ENCODE results near the gene TRA2A. TPM values are rescaled to one million over a fixed set of nuclear protein-coding genes. Genes with fewer than 3 reads are reported as not detected.

TRA2A gene
- total and polyA plus RNA-seq, 8 donors, result 68.1 to 312 (median 250) TPM

GRCh38 chr7:23470330-23471105 lies 61.3 kb downstream of the TRA2A start, which contains the start of gene IGF2BP3:
TSS of gene IGF2BP3 (minus strand) at chr7:23470491. CDS start at chr7:23470110, 381 bp downstream.
- ATAC-seq (no peak), DNase-seq (peak in 3 of 4 donors; percentile 38 to 96 (median 94))
- intact Hi-C loops (cut with DNase I), result no loop called here
- H3K4me3 ChIP-seq, result peak within 1 kb of the TSS in 1 of 2 donors; percentile 34
- H3K27ac ChIP-seq, result no peak within 1 kb of the TSS
- TF ChIP-seq, protein P1, sequence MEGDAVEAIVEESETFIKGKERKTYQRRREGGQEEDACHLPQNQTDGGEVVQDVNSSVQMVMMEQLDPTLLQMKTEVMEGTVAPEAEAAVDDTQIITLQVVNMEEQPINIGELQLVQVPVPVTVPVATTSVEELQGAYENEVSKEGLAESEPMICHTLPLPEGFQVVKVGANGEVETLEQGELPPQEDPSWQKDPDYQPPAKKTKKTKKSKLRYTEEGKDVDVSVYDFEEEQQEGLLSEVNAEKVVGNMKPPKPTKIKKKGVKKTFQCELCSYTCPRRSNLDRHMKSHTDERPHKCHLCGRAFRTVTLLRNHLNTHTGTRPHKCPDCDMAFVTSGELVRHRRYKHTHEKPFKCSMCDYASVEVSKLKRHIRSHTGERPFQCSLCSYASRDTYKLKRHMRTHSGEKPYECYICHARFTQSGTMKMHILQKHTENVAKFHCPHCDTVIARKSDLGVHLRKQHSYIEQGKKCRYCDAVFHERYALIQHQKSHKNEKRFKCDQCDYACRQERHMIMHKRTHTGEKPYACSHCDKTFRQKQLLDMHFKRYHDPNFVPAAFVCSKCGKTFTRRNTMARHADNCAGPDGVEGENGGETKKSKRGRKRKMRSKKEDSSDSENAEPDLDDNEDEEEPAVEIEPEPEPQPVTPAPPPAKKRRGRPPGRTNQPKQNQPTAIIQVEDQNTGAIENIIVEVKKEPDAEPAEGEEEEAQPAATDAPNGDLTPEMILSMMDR (IDR thresholded peaks at IDR 0.05), result no peak
- no peaks in the 10 kb centered on the region for H3K9me3 ChIP-seq
- H3K4me1 ChIP-seq, result peaks cover 25 to 58% of the 10 kb centered on the region in 2 donors
- peaks cover 91 to 100% of the 10 kb centered on the region in 2 donors for H3K27me3 ChIP-seq
- H3K36me3 ChIP-seq, result no peaks in the 10 kb centered on the region

DNA sequence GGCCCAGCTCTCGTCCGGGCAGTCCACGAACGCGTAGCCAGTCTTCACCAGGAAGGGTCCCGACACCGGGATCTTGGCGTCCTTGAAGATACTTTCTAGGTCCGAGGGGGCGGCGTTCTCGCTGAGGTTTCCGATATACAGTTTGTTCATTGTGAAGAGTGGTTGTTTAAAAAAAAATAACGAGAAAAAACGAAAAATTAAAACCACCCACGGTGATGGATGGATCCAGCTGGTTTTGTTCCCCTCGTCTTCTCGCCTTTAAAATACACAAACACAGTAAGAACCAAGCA lies 61.9 kb downstream of the TRA2A start:
- H3K27me3 ChIP-seq, result peaks cover 91 to 100% of the 10 kb centered on the region in 2 donors
- H3K36me3 ChIP-seq, result no peaks in the 10 kb centered on the region
- DNase-seq (peak in 1 of 4 donors; percentile 47), ATAC-seq (no peak)
- H3K4me3 ChIP-seq, result peak overlapping the region in 1 of 2 donors; percentile 34
- H3K4me1 ChIP-seq, result peaks cover 25 to 57% of the 10 kb centered on the region in 2 donors
- intact Hi-C loops (cut with DNase I), result no loop called here
- no peak overlapping the region for H3K27ac ChIP-seq
- no peaks in the 10 kb centered on the region for H3K9me3 ChIP-seq
- TF ChIP-seq, protein P1 (IDR thresholded peaks at IDR 0.05), result no peak

DNA sequence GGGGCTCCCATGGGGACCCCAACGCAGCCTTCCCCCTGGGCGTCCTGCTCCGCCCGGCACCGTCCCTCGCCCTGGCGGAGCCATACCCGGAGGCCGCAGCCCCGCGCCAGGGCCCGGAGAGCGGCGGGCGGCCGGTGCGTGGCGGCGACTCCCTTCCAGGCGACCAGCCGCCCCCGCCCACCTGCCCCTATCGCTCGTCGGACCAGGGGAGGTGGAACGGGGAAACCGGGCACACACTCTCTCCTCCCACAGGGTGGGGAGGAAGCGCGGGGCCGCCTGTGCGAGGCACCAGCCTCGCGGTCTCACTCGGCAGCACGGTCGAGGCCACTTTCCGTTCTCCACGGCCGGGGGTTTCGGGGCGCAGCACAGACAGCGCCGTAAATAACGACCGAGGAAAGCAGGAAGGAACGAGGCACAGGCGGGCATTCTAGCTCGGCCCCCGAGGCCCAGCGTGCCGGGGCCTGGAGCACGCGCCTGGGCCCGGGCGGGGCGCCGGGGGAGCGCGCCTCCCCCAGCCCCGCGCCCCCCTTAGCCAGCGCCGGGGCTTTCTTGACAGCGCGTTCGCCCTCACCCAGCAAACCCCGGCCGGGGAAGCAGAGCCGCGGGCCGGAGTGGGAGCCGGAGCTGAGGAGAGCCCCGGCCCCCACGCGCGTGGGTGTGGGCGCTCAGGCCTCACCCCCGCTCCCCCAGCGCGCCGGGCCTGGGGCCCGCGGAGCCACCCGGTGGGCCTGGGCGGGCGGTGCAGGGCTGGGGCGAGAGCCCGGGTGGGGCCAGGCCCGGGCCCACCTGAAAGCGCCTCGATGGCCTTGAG lies 62.4 kb downstream of the TRA2A start:
- ATAC-seq, result peak; percentile 30
- Histone ChIP-seq H3K4me3 (peak overlapping the region in 1 of 2 donors; percentile 34), H3K9me3 (no peaks in the 10 kb centered on the region), H3K27me3 (peaks cover 90 to 100% of the 10 kb centered on the region in 2 donors), H3K4me1 (peaks cover 24 to 52% of the 10 kb centered on the region in 2 donors), H3K36me3 (no peaks in the 10 kb centered on the region), H3K27ac (no peak overlapping the region)
- TF ChIP-seq, protein P1 (IDR thresholded peaks at IDR 0.05), result no peak
- intact Hi-C loops (cut with DNase I), result no loop called here
- peak in 3 of 4 donors; percentile 42 to 77 (median 52) for DNase-seq

DNA sequence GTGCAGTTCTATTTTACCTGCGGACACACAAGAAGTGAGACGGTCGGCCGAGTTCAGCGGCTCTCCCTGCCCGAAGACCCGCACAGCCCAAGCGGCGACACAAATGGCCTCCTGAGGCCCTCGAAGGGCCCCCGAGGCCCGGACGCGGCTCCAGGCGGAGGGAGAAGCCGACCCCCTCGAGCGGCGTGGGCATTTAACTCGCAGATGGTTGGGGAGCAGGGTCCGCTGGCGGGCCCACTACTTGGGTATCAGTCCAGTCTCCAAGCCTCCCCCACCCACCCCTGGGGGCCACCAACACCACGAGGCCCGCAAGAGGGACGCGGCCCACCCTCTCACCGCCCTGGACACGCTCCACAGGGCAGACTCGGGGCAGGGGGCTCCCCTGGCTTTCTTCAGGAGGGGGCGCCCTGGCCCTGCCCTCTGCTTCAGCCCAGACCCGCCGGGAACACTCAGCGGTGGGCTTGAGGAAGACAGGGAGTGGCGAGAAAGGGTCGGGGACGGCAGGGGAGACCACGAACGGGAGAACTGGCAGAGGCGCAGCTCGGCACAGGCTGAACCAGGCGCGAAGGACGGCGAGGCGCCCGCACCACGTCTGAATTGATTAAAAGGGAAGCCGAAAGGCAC lies 63.1 kb downstream of the TRA2A start:
- H3K4me3 ChIP-seq, result peak overlapping the region in 1 of 2 donors; percentile 34
- H3K27ac ChIP-seq, result no peak overlapping the region
- H3K9me3 ChIP-seq, result no peaks in the 10 kb centered on the region
- TF ChIP-seq, protein P1 (IDR thresholded peaks at IDR 0.05), result no peak
- intact Hi-C loops (cut with DNase I), result no loop called here
- H3K4me1 ChIP-seq, result peaks cover 16 to 44% of the 10 kb centered on the region in 2 donors
- H3K27me3 ChIP-seq, result peaks cover 90 to 100% of the 10 kb centered on the region in 2 donors
- no peaks in the 10 kb centered on the region for H3K36me3 ChIP-seq
- DNase-seq (peak in 1 of 4 donors; percentile 37), ATAC-seq (no peak)

Data from left lung (tissue), 10 donors.